Breast epithelium (tissue), 3 donors: ENCODE results near the gene CNTNAP2.

Experiments used
- POLR2A ChIP-seq: fragments of 450-650 bp; IDR thresholded peaks from one replicate; pipeline ENCODE4 v1.6.1; 2016; ENCODE audit warnings: antibody characterized with exemption, mild to moderate bottlenecking, moderate library complexity
- POLR2AphosphoS5 ChIP-seq, 3 donors: sonication (generic); formaldehyde crosslinking; IDR thresholded peaks; one replicate each; pipeline ENCODE4 v1.6.1; 2017; ENCODE audit warnings: antibody characterized with exemption in 3 of 3
- TF ChIP-seq, protein P1 (sequence below), 3 donors: fragments of 450-650 bp; IDR thresholded peaks; one replicate each; pipeline ENCODE4 v1.5.1; 2016 to 2017; ENCODE audit warnings: antibody characterized with exemption in 3 of 3, mild to moderate bottlenecking in 3 of 3, moderate library complexity in 3 of 3

DNA sequence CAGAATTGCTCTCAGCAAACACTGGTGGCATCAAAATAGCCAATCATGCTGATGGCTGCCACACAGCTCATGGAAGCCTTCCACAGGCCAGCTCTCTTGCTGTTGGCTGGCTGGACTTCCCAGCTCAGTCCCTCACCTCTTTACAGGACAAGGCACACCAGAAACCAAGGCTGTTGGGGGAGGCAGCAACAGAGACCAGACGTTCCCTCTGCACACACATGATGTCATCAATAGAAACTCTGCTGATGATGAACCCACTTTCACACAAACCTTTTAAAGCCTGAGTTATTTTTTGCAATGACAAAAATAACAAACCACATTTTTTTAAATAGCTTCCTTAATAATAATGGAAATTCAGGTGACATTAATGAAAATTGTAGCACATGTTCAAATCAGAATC lies 2173.0 kb downstream of the CNTNAP2 start:
- TF ChIP-seq, protein P1, sequence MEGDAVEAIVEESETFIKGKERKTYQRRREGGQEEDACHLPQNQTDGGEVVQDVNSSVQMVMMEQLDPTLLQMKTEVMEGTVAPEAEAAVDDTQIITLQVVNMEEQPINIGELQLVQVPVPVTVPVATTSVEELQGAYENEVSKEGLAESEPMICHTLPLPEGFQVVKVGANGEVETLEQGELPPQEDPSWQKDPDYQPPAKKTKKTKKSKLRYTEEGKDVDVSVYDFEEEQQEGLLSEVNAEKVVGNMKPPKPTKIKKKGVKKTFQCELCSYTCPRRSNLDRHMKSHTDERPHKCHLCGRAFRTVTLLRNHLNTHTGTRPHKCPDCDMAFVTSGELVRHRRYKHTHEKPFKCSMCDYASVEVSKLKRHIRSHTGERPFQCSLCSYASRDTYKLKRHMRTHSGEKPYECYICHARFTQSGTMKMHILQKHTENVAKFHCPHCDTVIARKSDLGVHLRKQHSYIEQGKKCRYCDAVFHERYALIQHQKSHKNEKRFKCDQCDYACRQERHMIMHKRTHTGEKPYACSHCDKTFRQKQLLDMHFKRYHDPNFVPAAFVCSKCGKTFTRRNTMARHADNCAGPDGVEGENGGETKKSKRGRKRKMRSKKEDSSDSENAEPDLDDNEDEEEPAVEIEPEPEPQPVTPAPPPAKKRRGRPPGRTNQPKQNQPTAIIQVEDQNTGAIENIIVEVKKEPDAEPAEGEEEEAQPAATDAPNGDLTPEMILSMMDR (IDR thresholded peaks at IDR 0.05): no peak
- TF ChIP-seq POLR2A (no peak), POLR2AphosphoS5 (IDR thresholded peaks at IDR 0.05) (no peak)
